Measurements from ENCODE around the gene MECP2.

MECP2 gene

GRCh38 chrX:154125391-154126040 lies 28.0 kb upstream of the MECP2 start:
- Histone ChIP-seq H3K4me1 (ENCODE audit: insufficient read depth, low read length, poor library complexity, severe bottlenecking) (peaks cover 32% of the 10 kb centered on the region), H3K79me2 (ENCODE audit: insufficient read depth, low read length) (no peaks in the 10 kb centered on the region), H3F3A (ENCODE audit: low read depth) (no peaks in the 10 kb centered on the region), H3K9ac (ENCODE audit: low read depth, low read length, poor library complexity, severe bottlenecking) (no peak overlapping the region), H3K27me3 (ENCODE audit: insufficient read depth, low read length, poor library complexity, severe bottlenecking) (no peaks in the 10 kb centered on the region), H3K36me3 (ENCODE audit: insufficient read depth, low read length) (no peaks in the 10 kb centered on the region), H3K4me2 (ENCODE audit: low read depth, low read length, poor library complexity, severe bottlenecking) (no peak overlapping the region), H2AFZ (ENCODE audit: low read length) (no peak overlapping the region), H3K4me3 (ENCODE audit: low read length, poor library complexity, severe bottlenecking) (no peak overlapping the region), H3K9me2 (replicated peaks; ENCODE audit: low read depth, low read length) (no peaks in the 10 kb centered on the region), H4K20me1 (ENCODE audit: insufficient read depth, low read length, poor library complexity, severe bottlenecking) (no peaks in the 10 kb centered on the region), H3K9me3 (ENCODE audit: insufficient read depth, low read depth, low read length) (no peaks in the 10 kb centered on the region)
- TF ChIP-seq EZH2phosphoT487 (IDR thresholded peaks at IDR 0.05; ENCODE audit: borderline replicate concordance), result no peak
- no peak for TF ChIP-seq CTCF (conservative IDR thresholded peaks at IDR 0.05; ENCODE audit: low read length)

- H2AFZ ChIP-seq (ENCODE audit: low read length), result no peak overlapping the region
- H3K9me2 ChIP-seq (replicated peaks; ENCODE audit: low read depth, low read length), result no peaks in the 10 kb centered on the region
- no peaks in the 10 kb centered on the region for H3K9me3 ChIP-seq (ENCODE audit: insufficient read depth, low read depth, low read length)
- H3K27me3 ChIP-seq (ENCODE audit: insufficient read depth, low read length, poor library complexity, severe bottlenecking), result no peaks in the 10 kb centered on the region
- no peaks in the 10 kb centered on the region for H3F3A ChIP-seq (ENCODE audit: low read depth)
- H3K79me2 ChIP-seq (ENCODE audit: insufficient read depth, low read length), result no peaks in the 10 kb centered on the region
- H3K4me3 ChIP-seq (ENCODE audit: low read length, poor library complexity, severe bottlenecking), result no peak overlapping the region
- H3K4me1 ChIP-seq (ENCODE audit: insufficient read depth, low read length, poor library complexity, severe bottlenecking), result peaks cover 32% of the 10 kb centered on the region
- no peaks in the 10 kb centered on the region for H4K20me1 ChIP-seq (ENCODE audit: insufficient read depth, low read length, poor library complexity, severe bottlenecking)
- H3K4me2 ChIP-seq (ENCODE audit: low read depth, low read length, poor library complexity, severe bottlenecking), result peak overlapping the region; percentile 32
- TF ChIP-seq CTCF (conservative IDR thresholded peaks at IDR 0.05; ENCODE audit: low read length) (no peak), EZH2phosphoT487 (IDR thresholded peaks at IDR 0.05; ENCODE audit: borderline replicate concordance) (no peak)
- H3K9ac ChIP-seq (ENCODE audit: low read depth, low read length, poor library complexity, severe bottlenecking), result no peak overlapping the region
- no peaks in the 10 kb centered on the region for H3K36me3 ChIP-seq (ENCODE audit: insufficient read depth, low read length)
Observed at GRCh38 chrX:154123241-154124219, 26.0 kb upstream of the MECP2 start.

GRCh38 chrX:154121961-154122360 lies 24.4 kb upstream of the MECP2 start:
- no peaks in the 10 kb centered on the region for H3K36me3 ChIP-seq (ENCODE audit: insufficient read depth, low read length)
- H4K20me1 ChIP-seq (ENCODE audit: insufficient read depth, low read length, poor library complexity, severe bottlenecking), result no peaks in the 10 kb centered on the region
- no peak overlapping the region for H3K9ac ChIP-seq (ENCODE audit: low read depth, low read length, poor library complexity, severe bottlenecking)
- H3K4me2 ChIP-seq (ENCODE audit: low read depth, low read length, poor library complexity, severe bottlenecking), result peak overlapping the region; percentile 16
- TF ChIP-seq EZH2phosphoT487 (IDR thresholded peaks at IDR 0.05; ENCODE audit: borderline replicate concordance), result no peak
- H3F3A ChIP-seq (ENCODE audit: low read depth), result no peaks in the 10 kb centered on the region
- H2AFZ ChIP-seq (ENCODE audit: low read length), result no peak overlapping the region
- H3K79me2 ChIP-seq (ENCODE audit: insufficient read depth, low read length), result no peaks in the 10 kb centered on the region
- no peak overlapping the region for H3K4me3 ChIP-seq (ENCODE audit: low read length, poor library complexity, severe bottlenecking)
- H3K9me2 ChIP-seq (replicated peaks; ENCODE audit: low read depth, low read length), result no peaks in the 10 kb centered on the region
- H3K9me3 ChIP-seq (ENCODE audit: insufficient read depth, low read depth, low read length), result no peaks in the 10 kb centered on the region
- no peaks in the 10 kb centered on the region for H3K27me3 ChIP-seq (ENCODE audit: insufficient read depth, low read length, poor library complexity, severe bottlenecking)
- peaks cover 32% of the 10 kb centered on the region for H3K4me1 ChIP-seq (ENCODE audit: insufficient read depth, low read length, poor library complexity, severe bottlenecking)
